IMR-90 (cell line): ENCODE measurements around the gene BTF3. TPM values are rescaled to one million over a fixed set of nuclear protein-coding genes. Genes with fewer than 3 reads are reported as not detected.
A peak's percentile ranks its signal among the peaks of the same experiment; 100 is the strongest.

ENCODE experiments used
- ATAC-seq: fragments of 200-7000 bp; cut with Tn5 transposase; 2 replicates; pipeline ENCODE4 v1.9.1; 2020; ENCODE audit warnings: low read depth, mild to moderate bottlenecking, moderate library complexity
- BruUV-seq: library from RNA; stranded (reverse); fragments of 400-500 nt; replicated peaks from 2 replicates; lab custom pipeline; 2021; lab: Mats Ljungman, UMichigan
- CTCF ChIA-PET: fragments of 300-600 bp; formaldehyde crosslinking; extraction: SDS; loops from one replicate; lab custom pipeline; 2021; ENCODE audit warnings: antibody characterized with exemption; lab: Yijun Ruan, JAX
- POLR2A ChIA-PET: fragments of 300-600 bp; sonication (Branson Sonifier 250); formaldehyde crosslinking; loops from one replicate; lab custom pipeline; 2022; ENCODE audit warnings: antibody characterized with exemption; ENCODE audit not compliant: unreplicated experiment; lab: Charles Lee
- DNase-seq: peaks from one replicate; pipeline ENCODE4 v3.0.0; 2013
- H2AFZ ChIP-seq: replicated peaks from 2 replicates; pipeline ENCODE3; 2013; ENCODE audit warnings: low read length, mild to moderate bottlenecking; ENCODE audit not compliant: poor library complexity
- H2AK5ac ChIP-seq: 2 replicates; pipeline ENCODE4 v1.6.1; 2013; ENCODE audit warnings: low read depth, low read length, inconsistent platforms
- H2AK9ac ChIP-seq: replicated peaks from 2 replicates; pipeline ENCODE3; 2013; ENCODE audit warnings: mild to moderate bottlenecking, low read depth, low read length, moderate library complexity; ENCODE audit not compliant: poor library complexity
- H2BK120ac ChIP-seq: 2 replicates; pipeline ENCODE4 v1.6.1; 2013; ENCODE audit warnings: low read depth, low read length, inconsistent platforms
- H2BK15ac ChIP-seq: 3 replicates; pipeline ENCODE4 v1.6.1; 2013; ENCODE audit warnings: low read depth, low read length, inconsistent platforms
- H2BK20ac ChIP-seq: 2 replicates; pipeline ENCODE4 v1.6.1; 2013; ENCODE audit warnings: low read depth, mild to moderate bottlenecking, inconsistent platforms, low read length, moderate library complexity
- H2BK5ac ChIP-seq: 2 replicates; pipeline ENCODE4 v1.6.1; 2013; ENCODE audit warnings: mild to moderate bottlenecking, low read depth, low read length, inconsistent platforms; ENCODE audit not compliant: poor library complexity, severe bottlenecking
- H3K14ac ChIP-seq: replicated peaks from 2 replicates; pipeline ENCODE4 v1.6.1; 2013; ENCODE audit warnings: low read depth, low read length, inconsistent platforms
- H3K18ac ChIP-seq: 2 replicates; pipeline ENCODE4 v1.6.1; 2013; ENCODE audit warnings: low read depth, low read length, control low read depth
- H3K23ac ChIP-seq: 2 replicates; pipeline ENCODE4 v1.6.1; 2013; ENCODE audit warnings: low read depth, low read length, inconsistent platforms
- H3K27ac ChIP-seq: 2 replicates; pipeline ENCODE4 v1.5.1; 2013; ENCODE audit warnings: mild to moderate bottlenecking, control low read depth, low read length; ENCODE audit not compliant: insufficient read depth
- H3K27me3 ChIP-seq: 2 replicates; pipeline ENCODE4 v1.6.1; 2013; ENCODE audit warnings: low read length; ENCODE audit not compliant: control insufficient read depth, insufficient read depth
- H3K36me3 ChIP-seq: 2 replicates; pipeline ENCODE4 v1.6.1; 2013; ENCODE audit warnings: low read length, mixed read lengths; ENCODE audit not compliant: control insufficient read depth, insufficient read depth
- H3K4ac ChIP-seq: 2 replicates; pipeline ENCODE4 v1.6.1; 2013; ENCODE audit warnings: low read depth, low read length, inconsistent platforms
- H3K4me1 ChIP-seq: 2 replicates; pipeline ENCODE4 v1.6.1; 2013; ENCODE audit warnings: low read length, mixed read lengths; ENCODE audit not compliant: control insufficient read depth, insufficient read depth
- H3K4me2 ChIP-seq: 2 replicates; pipeline ENCODE4 v1.6.1; 2013; ENCODE audit warnings: low read depth, mild to moderate bottlenecking, control low read depth, low read length, moderate library complexity
- H3K4me3 ChIP-seq: 2 replicates; pipeline ENCODE4 v1.5.1; 2013; ENCODE audit warnings: low read depth, mild to moderate bottlenecking, control low read depth, low read length, moderate library complexity; ENCODE audit not compliant: insufficient read depth
- H3K56ac ChIP-seq: 2 replicates; pipeline ENCODE4 v1.6.1; 2013; ENCODE audit warnings: low read length, inconsistent platforms; ENCODE audit not compliant: insufficient read depth; ENCODE audit errors: extremely low read depth
- H3K79me1 ChIP-seq, 2 experiments: 2 replicates each; pipeline ENCODE4 v1.6.1; 2013; ENCODE audit warnings: low read length in 2 of 2, inconsistent platforms in 1 of 2, low read depth in 1 of 2
- H3K9ac ChIP-seq: 2 replicates; pipeline ENCODE4 v1.6.1; 2013; ENCODE audit warnings: low read depth, low read length, control low read depth
- H3K9me1 ChIP-seq: 2 replicates; pipeline ENCODE4 v1.6.1; 2013; ENCODE audit warnings: low read length, inconsistent platforms; ENCODE audit not compliant: insufficient read depth
- H3K9me3 ChIP-seq: 2 replicates; pipeline ENCODE4 v1.6.1; 2013; ENCODE audit warnings: low read length; ENCODE audit not compliant: control insufficient read depth, insufficient read depth
- H4K20me1 ChIP-seq: 2 replicates; pipeline ENCODE4 v1.6.1; 2013; ENCODE audit warnings: low read length, inconsistent platforms; ENCODE audit not compliant: insufficient read depth
- H4K5ac ChIP-seq: 2 replicates; pipeline ENCODE4 v1.6.1; 2013; ENCODE audit warnings: mild to moderate bottlenecking, low read depth, low read length, control low read depth
- H4K8ac ChIP-seq, 2 experiments: 2 replicates each; pipeline ENCODE4 v1.6.1; 2013; ENCODE audit warnings: low read depth in 2 of 2, low read length in 2 of 2, control low read depth in 1 of 2, inconsistent platforms in 1 of 2
- H4K91ac ChIP-seq: 2 replicates; pipeline ENCODE4 v1.6.1; 2013; ENCODE audit warnings: low read depth, low read length, inconsistent platforms; ENCODE audit not compliant: insufficient read depth
- CEBPB ChIP-seq: IDR thresholded peaks from 2 replicates; pipeline ENCODE4 v1.6.1; 2012; ENCODE audit warnings: low read depth, low read length, improper control_type of control experiment
- MAFK ChIP-seq: IDR thresholded peaks from 2 replicates; pipeline ENCODE4 v1.6.1; 2012; ENCODE audit warnings: low read depth, low read length, improper control_type of control experiment
- MAZ ChIP-seq: IDR thresholded peaks from 2 replicates; pipeline ENCODE4 v1.6.1; 2012; ENCODE audit warnings: low read depth, mild to moderate bottlenecking, low read length, improper control_type of control experiment, moderate library complexity, borderline replicate concordance
- MXI1 ChIP-seq: IDR thresholded peaks from 2 replicates; pipeline ENCODE4 v1.6.1; 2012; ENCODE audit warnings: low read depth, mild to moderate bottlenecking, low read length, moderate library complexity, borderline replicate concordance
- NFE2L2 ChIP-seq: fragments of 150-350 bp; IDR thresholded peaks from 2 replicates; pipeline ENCODE4 v1.6.1; 2016; ENCODE audit warnings: low read depth, mild to moderate bottlenecking, low read length
- POLR2A ChIP-seq: IDR thresholded peaks from 2 replicates; pipeline ENCODE4 v1.6.1; 2012; ENCODE audit warnings: mild to moderate bottlenecking, low read depth, low read length
- RAD21 ChIP-seq: IDR thresholded peaks from 2 replicates; pipeline ENCODE4 v1.6.1; 2012; ENCODE audit warnings: low read length, improper control_type of control experiment
- RCOR1 ChIP-seq: IDR thresholded peaks from 2 replicates; pipeline ENCODE4 v1.6.1; 2012; ENCODE audit warnings: mild to moderate bottlenecking, low read length, improper control_type of control experiment; ENCODE audit not compliant: insufficient replicate concordance
- RFX5 ChIP-seq: IDR thresholded peaks from 2 replicates; pipeline ENCODE4 v1.8.0; 2012; ENCODE audit warnings: low read depth, mild to moderate bottlenecking, low read length, moderate library complexity
- SMC3 ChIP-seq: fragments of 150-350 bp; IDR thresholded peaks from 2 replicates; pipeline ENCODE4 v1.6.1; 2016; ENCODE audit warnings: low read depth, mild to moderate bottlenecking, antibody characterized with exemption, low read length, moderate library complexity
- WGBS, 2 experiments: methylation state at CpG; one replicate each; pipeline versions ENCODE4 v1.1.5 to v1.1.7; 2013; ENCODE audit warnings: missing lambda C conversion rate in 2 of 2; ENCODE audit not compliant: insufficient read length in 1 of 2; ENCODE audit errors: extremely low coverage in 2 of 2; 5-methylcytosine and 5-hydroxymethylcytosine counted together
- dilution Hi-C: fragments of 300-500 bp; cut with HindIII; formaldehyde crosslinking; loops from one replicate; pipeline ENCODE4 v1.14.3; 2018; ENCODE audit warnings: low sequenced_read_pairs; ENCODE audit not compliant: unreplicated experiment
- in situ Hi-C: fragments of 300-500 bp; cut with MboI; formaldehyde crosslinking; loops from 3 replicates; pipeline ENCODE4 v1.14.3; 2019; ENCODE audit warnings: low sequenced_read_pairs, inconsistent platforms, mixed read lengths
- intact Hi-C: fragments of 100-400 bp; cut with micrococcal nuclease; formaldehyde crosslinking; loops from 2 replicates; pipeline ENCODE4 v1.10.0; 2022
- polyA plus RNA-seq, 3 experiments: library from polyadenylated mRNA; depleted of rRNA; stranded (reverse); fragments of >200 nt; gene quantifications; 2 replicates each; pipeline ENCODE4 v1.2.3, GENCODE V29; 2012; ENCODE audit warnings: low replicate concordance in 1 of 3
- total RNA-seq: library from RNA; depleted of rRNA; stranded (reverse); fragments of >200 nt; gene quantifications from 2 replicates; pipeline ENCODE4 v1.2.3, GENCODE V29; 2012
- TF ChIP-seq, protein P1 (sequence below): conservative IDR thresholded peaks from 2 replicates; pipeline ENCODE4 v1.5.1; 2012; ENCODE audit warnings: mild to moderate bottlenecking, low read depth, low read length, improper control_type of control experiment

Gene BTF3
- total and polyA plus RNA-seq, 2 of the 4 experiments (the other 2 are of a cell fraction) = 225 to 443 TPM

DNA sequence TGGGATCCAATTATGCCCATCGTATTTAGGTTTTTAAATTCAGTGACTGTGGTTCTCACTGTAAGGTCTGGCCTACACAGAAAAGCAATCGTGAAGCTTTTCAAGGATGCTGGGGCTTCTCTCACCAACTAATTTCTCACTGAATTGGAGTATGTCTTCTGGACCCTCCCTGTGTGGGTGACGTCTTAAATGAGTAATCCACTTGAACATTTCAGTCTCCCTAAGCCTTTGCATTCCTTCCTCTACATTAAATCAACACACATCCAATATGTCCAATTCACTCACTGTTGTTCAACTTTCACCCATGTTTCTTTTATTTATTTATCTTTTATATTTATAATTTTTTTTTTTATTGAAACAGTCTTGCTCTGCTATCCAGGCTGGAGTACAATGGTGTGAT, 12.5 kb upstream of the BTF3 start:
- TF ChIP-seq MXI1 (no peak), NFE2L2 (no peak), SMC3 (no peak), MAFK (no peak), POLR2A (no peak), RFX5 (no peak), MAZ (no peak), RAD21 (no peak), RCOR1 (no peak), CEBPB (no peak)
- TF ChIP-seq, protein P1, sequence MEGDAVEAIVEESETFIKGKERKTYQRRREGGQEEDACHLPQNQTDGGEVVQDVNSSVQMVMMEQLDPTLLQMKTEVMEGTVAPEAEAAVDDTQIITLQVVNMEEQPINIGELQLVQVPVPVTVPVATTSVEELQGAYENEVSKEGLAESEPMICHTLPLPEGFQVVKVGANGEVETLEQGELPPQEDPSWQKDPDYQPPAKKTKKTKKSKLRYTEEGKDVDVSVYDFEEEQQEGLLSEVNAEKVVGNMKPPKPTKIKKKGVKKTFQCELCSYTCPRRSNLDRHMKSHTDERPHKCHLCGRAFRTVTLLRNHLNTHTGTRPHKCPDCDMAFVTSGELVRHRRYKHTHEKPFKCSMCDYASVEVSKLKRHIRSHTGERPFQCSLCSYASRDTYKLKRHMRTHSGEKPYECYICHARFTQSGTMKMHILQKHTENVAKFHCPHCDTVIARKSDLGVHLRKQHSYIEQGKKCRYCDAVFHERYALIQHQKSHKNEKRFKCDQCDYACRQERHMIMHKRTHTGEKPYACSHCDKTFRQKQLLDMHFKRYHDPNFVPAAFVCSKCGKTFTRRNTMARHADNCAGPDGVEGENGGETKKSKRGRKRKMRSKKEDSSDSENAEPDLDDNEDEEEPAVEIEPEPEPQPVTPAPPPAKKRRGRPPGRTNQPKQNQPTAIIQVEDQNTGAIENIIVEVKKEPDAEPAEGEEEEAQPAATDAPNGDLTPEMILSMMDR = no peak
- Histone ChIP-seq H3K4me3 (no peak overlapping the region), H3K9me1 (0 out of 2 replicates have a peak, but pooled peaks cover 3% of the 10 kb centered on the region), H3K4me1 (peaks cover 2% of the 10 kb centered on the region; the same call in 1 of the 2 replicates), H2AK9ac (no peak overlapping the region), H2AK5ac (no peak overlapping the region), H3K18ac (no peak overlapping the region), H2BK15ac (no peak overlapping the region; the same call in 2 of the 3 replicates), H3K4ac (no peak overlapping the region), H4K91ac (no peak overlapping the region), H4K5ac (no peak overlapping the region), H3K9me3 (no peaks in the 10 kb centered on the region), H3K36me3 (no peaks in the 10 kb centered on the region), H4K20me1 (no peaks in the 10 kb centered on the region), H3K9ac (no peak overlapping the region), H3K56ac (no peak overlapping the region), H2BK20ac (no peak overlapping the region; the same call in 1 of the 2 replicates), H3K4me2 (no peak overlapping the region), H3K27ac (no peak overlapping the region), H3K27me3 (0 out of 2 replicates have a peak, but pooled peaks cover 3% of the 10 kb centered on the region), H3K23ac (no peak overlapping the region), H3K79me1 (no peaks in the 10 kb centered on the region), H4K8ac (no peak overlapping the region), H2BK5ac (no peak overlapping the region), H2BK120ac (0 out of 2 replicates have a peak overlapping the region, but pooled peaks have one; percentile 16), H2AFZ (no peak overlapping the region), H3K14ac (no peak overlapping the region)
- ATAC-seq (peak; percentile 63), DNase-seq (peak; percentile 76)
- CTCF ChIA-PET = no interaction called here
- WGBS, 2 experiments = 80% methylated on average over 1 of the region's 3 CpGs; no CpG with 5 or more reads in 1 of the 2 experiments
- POLR2A ChIA-PET = no interaction called here
- dilution Hi-C loops = no loop called here
- in situ Hi-C loops = no loop called here
- intact Hi-C loops = no loop called here
- BruUV-seq = no TSS peak
